ENCODE data around the gene LIN28A.

GRCh38 chr1:26378088-26378878 lies 32.3 kb upstream of the LIN28A start:
- no peak for TF ChIP-seq POLR2A (IDR thresholded peaks at IDR 0.05)
- TF ChIP-seq CTCF (IDR thresholded peaks at IDR 0.05) = no peak
- TF ChIP-seq POLR2AphosphoS5 (IDR thresholded peaks at IDR 0.05) = peak; percentile 26

Measured in gastroesophageal sphincter (tissue), 3 donors.